PFSK-1 (cell line): ENCODE data around the gene CACNA1A.

ENCODE experiments used
- POLR2AphosphoS5 ChIP-seq: IDR thresholded peaks from 2 replicates; pipeline ENCODE4 v1.6.1; 2012; ENCODE audit warnings: low read depth, mild to moderate bottlenecking, control low read depth, low read length, moderate library complexity
- TAF1 ChIP-seq: IDR thresholded peaks from 2 replicates; pipeline ENCODE4 v1.6.1; 2012; ENCODE audit warnings: low read length, control low read depth, borderline replicate concordance; ENCODE audit not compliant: insufficient read depth
- TF ChIP-seq, protein P1 (sequence below), 2 experiments: IDR thresholded peaks; 2 replicates each; pipeline versions ENCODE4 v1.6.1 to v1.8.0; 2011 to 2012; ENCODE audit warnings: low read depth in 2 of 2, low read length in 2 of 2, control low read depth in 1 of 2, inconsistent platforms in 1 of 2, mild to moderate bottlenecking in 1 of 2, moderate library complexity in 1 of 2; ENCODE audit not compliant: insufficient read depth in 1 of 2

DNA sequence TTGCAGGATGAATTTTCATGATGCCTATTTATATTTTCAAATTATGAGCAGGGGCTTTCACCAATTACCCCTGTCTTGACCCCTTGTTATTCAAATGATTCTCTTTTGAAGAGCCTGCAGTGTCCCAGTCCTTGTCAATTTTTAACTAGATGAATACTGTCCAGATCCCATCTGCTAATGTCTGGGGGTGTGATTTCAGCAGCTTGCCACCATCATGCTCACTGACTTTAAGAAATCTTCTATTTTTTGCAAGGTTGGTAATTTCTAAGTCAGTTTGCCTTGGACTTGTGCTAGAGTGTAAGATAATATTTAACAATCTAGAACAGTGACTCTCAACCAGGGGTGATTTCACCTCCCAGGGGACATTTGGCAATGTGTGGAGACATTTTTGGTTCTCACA is 106.0 kb downstream of the CACNA1A start:
- TF ChIP-seq POLR2AphosphoS5 (no peak), TAF1 (no peak)
- TF ChIP-seq, protein P1, sequence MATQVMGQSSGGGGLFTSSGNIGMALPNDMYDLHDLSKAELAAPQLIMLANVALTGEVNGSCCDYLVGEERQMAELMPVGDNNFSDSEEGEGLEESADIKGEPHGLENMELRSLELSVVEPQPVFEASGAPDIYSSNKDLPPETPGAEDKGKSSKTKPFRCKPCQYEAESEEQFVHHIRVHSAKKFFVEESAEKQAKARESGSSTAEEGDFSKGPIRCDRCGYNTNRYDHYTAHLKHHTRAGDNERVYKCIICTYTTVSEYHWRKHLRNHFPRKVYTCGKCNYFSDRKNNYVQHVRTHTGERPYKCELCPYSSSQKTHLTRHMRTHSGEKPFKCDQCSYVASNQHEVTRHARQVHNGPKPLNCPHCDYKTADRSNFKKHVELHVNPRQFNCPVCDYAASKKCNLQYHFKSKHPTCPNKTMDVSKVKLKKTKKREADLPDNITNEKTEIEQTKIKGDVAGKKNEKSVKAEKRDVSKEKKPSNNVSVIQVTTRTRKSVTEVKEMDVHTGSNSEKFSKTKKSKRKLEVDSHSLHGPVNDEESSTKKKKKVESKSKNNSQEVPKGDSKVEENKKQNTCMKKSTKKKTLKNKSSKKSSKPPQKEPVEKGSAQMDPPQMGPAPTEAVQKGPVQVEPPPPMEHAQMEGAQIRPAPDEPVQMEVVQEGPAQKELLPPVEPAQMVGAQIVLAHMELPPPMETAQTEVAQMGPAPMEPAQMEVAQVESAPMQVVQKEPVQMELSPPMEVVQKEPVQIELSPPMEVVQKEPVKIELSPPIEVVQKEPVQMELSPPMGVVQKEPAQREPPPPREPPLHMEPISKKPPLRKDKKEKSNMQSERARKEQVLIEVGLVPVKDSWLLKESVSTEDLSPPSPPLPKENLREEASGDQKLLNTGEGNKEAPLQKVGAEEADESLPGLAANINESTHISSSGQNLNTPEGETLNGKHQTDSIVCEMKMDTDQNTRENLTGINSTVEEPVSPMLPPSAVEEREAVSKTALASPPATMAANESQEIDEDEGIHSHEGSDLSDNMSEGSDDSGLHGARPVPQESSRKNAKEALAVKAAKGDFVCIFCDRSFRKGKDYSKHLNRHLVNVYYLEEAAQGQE (IDR thresholded peaks at IDR 0.05; ENCODE audit: insufficient read depth in 1 of 2, low read depth in 2 of 2, low read length in 2 of 2): no peak
